H9 (cell line): ENCODE measurements around the gene SLC7A6. TPM values are rescaled to one million over a fixed set of nuclear protein-coding genes. Genes with fewer than 3 reads are reported as not detected.

Experiments used
- DNase-seq: peaks from one replicate; pipeline ENCODE4 v3.0.0-alpha.2; 2017
- H2AFZ ChIP-seq: one replicate; pipeline ENCODE4 v1.6.1; 2013; ENCODE audit warnings: mild to moderate bottlenecking, low read length, control low read depth, moderate library complexity
- H2AK5ac ChIP-seq: 2 replicates; pipeline ENCODE4 v1.6.1; 2013; ENCODE audit warnings: low read length, control low read depth, mixed read lengths; ENCODE audit not compliant: insufficient read length
- H2BK120ac ChIP-seq: one replicate; pipeline ENCODE4 v1.6.1; 2013; ENCODE audit warnings: low read depth, mild to moderate bottlenecking, low read length, control low read depth, inconsistent platforms; ENCODE audit not compliant: poor library complexity, severe bottlenecking
- H2BK12ac ChIP-seq: 2 replicates; pipeline ENCODE4 v1.6.1; 2013; ENCODE audit warnings: low read length, control low read depth, mixed read lengths, low read depth; ENCODE audit not compliant: insufficient read length
- H2BK15ac ChIP-seq: 2 replicates; pipeline ENCODE4 v1.6.1; 2013; ENCODE audit warnings: low read depth, low read length, control low read depth
- H2BK20ac ChIP-seq: one replicate; pipeline ENCODE4 v1.6.1; 2013; ENCODE audit warnings: low read depth, mild to moderate bottlenecking, low read length, control low read depth, inconsistent platforms; ENCODE audit not compliant: poor library complexity, severe bottlenecking
- H2BK5ac ChIP-seq: 2 replicates; pipeline ENCODE4 v1.6.1; 2013; ENCODE audit warnings: low read length, control low read depth, mixed read lengths; ENCODE audit not compliant: insufficient read length
- H3K14ac ChIP-seq: 2 replicates; pipeline ENCODE4 v1.6.1; 2013; ENCODE audit warnings: low read length, control low read depth; ENCODE audit not compliant: insufficient read depth
- H3K18ac ChIP-seq: 2 replicates; pipeline ENCODE4 v1.6.1; 2013; ENCODE audit warnings: low read depth, mild to moderate bottlenecking, mixed read lengths, low read length, control low read depth; ENCODE audit not compliant: insufficient read length
- H3K23ac ChIP-seq: 2 replicates; pipeline ENCODE4 v1.6.1; 2013; ENCODE audit warnings: low read length, control low read depth, mixed read lengths, low read depth; ENCODE audit not compliant: insufficient read length
- H3K23me2 ChIP-seq: 2 replicates; pipeline ENCODE4 v1.6.1; 2013; ENCODE audit warnings: low read depth, mild to moderate bottlenecking, mixed read lengths, low read length, control low read depth; ENCODE audit not compliant: insufficient read length, poor library complexity, severe bottlenecking
- H3K27ac ChIP-seq: 2 replicates; pipeline ENCODE4 v1.5.1; 2013; ENCODE audit warnings: low read length, control low read depth, mixed read lengths, low read depth; ENCODE audit not compliant: insufficient read length
- H3K27me3 ChIP-seq: 2 replicates; pipeline ENCODE4 v1.6.1; 2013; ENCODE audit warnings: low read length, control low read depth, inconsistent platforms; ENCODE audit not compliant: insufficient read depth
- H3K4ac ChIP-seq: 2 replicates; pipeline ENCODE4 v1.6.1; 2013; ENCODE audit warnings: low read depth, mild to moderate bottlenecking, control low read depth, inconsistent platforms, low read length, moderate library complexity
- H3K4me1 ChIP-seq: 2 replicates; pipeline ENCODE4 v1.6.1; 2013; ENCODE audit warnings: low read length, control low read depth, inconsistent platforms; ENCODE audit not compliant: insufficient read depth
- H3K4me2 ChIP-seq: 2 replicates; pipeline ENCODE4 v1.6.1; 2013; ENCODE audit warnings: low read length, control low read depth, mixed read lengths; ENCODE audit not compliant: insufficient read length, insufficient read depth
- H3K56ac ChIP-seq: 2 replicates; pipeline ENCODE4 v1.6.1; 2013; ENCODE audit warnings: low read depth, mild to moderate bottlenecking, mixed read lengths, low read length, control low read depth; ENCODE audit not compliant: insufficient read length
- H3K79me1 ChIP-seq: 2 replicates; pipeline ENCODE4 v1.6.1; 2013; ENCODE audit warnings: low read depth, mild to moderate bottlenecking, moderate library complexity, low read length, control low read depth, inconsistent platforms; ENCODE audit not compliant: insufficient read depth, poor library complexity, severe bottlenecking
- H3K79me2 ChIP-seq: 2 replicates; pipeline ENCODE4 v1.6.1; 2013; ENCODE audit warnings: low read length, control low read depth, inconsistent platforms; ENCODE audit not compliant: insufficient read depth
- H3K9ac ChIP-seq: 2 replicates; pipeline ENCODE4 v1.6.1; 2013; ENCODE audit warnings: low read length, control low read depth, mixed read lengths; ENCODE audit not compliant: insufficient read length; ENCODE audit errors: extremely low read depth
- H3K9me3 ChIP-seq: one replicate; pipeline ENCODE4 v1.6.1; 2013; ENCODE audit warnings: low read depth, low read length, inconsistent platforms; ENCODE audit not compliant: control insufficient read depth
- H3T11ph ChIP-seq: one replicate; pipeline ENCODE4 v1.6.1; 2013; ENCODE audit warnings: mild to moderate bottlenecking, low read length, control low read depth, inconsistent platforms
- H4K20me1 ChIP-seq: one replicate; pipeline ENCODE4 v1.6.1; 2013; ENCODE audit not compliant: control insufficient read depth, insufficient read length, insufficient read depth
- H4K5ac ChIP-seq: 2 replicates; pipeline ENCODE4 v1.6.1; 2013; ENCODE audit warnings: low read depth, mild to moderate bottlenecking, mixed read lengths, low read length, control low read depth; ENCODE audit not compliant: insufficient read length
- H4K8ac ChIP-seq: replicated peaks from 2 replicates; pipeline ENCODE4 v1.6.1; 2013; ENCODE audit warnings: low read length, control low read depth, mixed read lengths, low read depth; ENCODE audit not compliant: insufficient read length
- H4K91ac ChIP-seq: 2 replicates; pipeline ENCODE4 v1.6.1; 2013; ENCODE audit warnings: low read depth, mild to moderate bottlenecking, moderate library complexity, mixed read lengths, low read length, control low read depth; ENCODE audit not compliant: insufficient read length
- H3K27ac Mint-ChIP-seq, 3 experiments: 2 replicates in 2 of 3; 3 replicates in 1 of 3; pipeline ENCODE4 v1.8.0; 2020 to 2021; ENCODE audit warnings: mixed read lengths in 3 of 3, mild to moderate bottlenecking in 1 of 3, moderate library complexity in 1 of 3
- H3K27me3 Mint-ChIP-seq: 2 replicates; pipeline ENCODE4 v1.8.0; 2021; ENCODE audit warnings: low read depth, mild to moderate bottlenecking, moderate library complexity, mixed read lengths
- H3K36me3 Mint-ChIP-seq, 3 experiments: 2 replicates in 2 of 3; 3 replicates in 1 of 3; pipeline ENCODE4 v1.8.0; 2020 to 2021; ENCODE audit warnings: low read depth in 3 of 3, mixed read lengths in 3 of 3; ENCODE audit not compliant: insufficient read depth in 1 of 3
- H3K4me1 Mint-ChIP-seq, 2 experiments: 2 replicates each; pipeline ENCODE4 v1.8.0; 2020; ENCODE audit warnings: mixed read lengths in 2 of 2
- H3K4me3 Mint-ChIP-seq, 2 experiments: 2 replicates in 1 of 2; 3 replicates in 1 of 2; pipeline ENCODE4 v1.8.0; 2020 to 2021; ENCODE audit warnings: mild to moderate bottlenecking in 2 of 2, mixed read lengths in 2 of 2, moderate library complexity in 1 of 2
- H3K9me3 Mint-ChIP-seq, 2 experiments: 2 replicates in 1 of 2; 3 replicates in 1 of 2; pipeline ENCODE4 v1.8.0; 2020; ENCODE audit warnings: mild to moderate bottlenecking in 2 of 2, mixed read lengths in 2 of 2, moderate library complexity in 1 of 2
- CTCF ChIP-seq: fragments of 200-600 bp; sonication (generic); conservative IDR thresholded peaks from 3 replicates; pipeline ENCODE4 v1.8.0; 2021; ENCODE audit warnings: antibody characterized with exemption, mild to moderate bottlenecking
- WGBS: extraction: QIAGEN DNeasy Blood & Tissue Kit; methylation state at CpG from one replicate; pipeline ENCODE4 v1.1.7; 2013; ENCODE audit warnings: missing lambda C conversion rate, low lambda C conversion rate, mixed read lengths; ENCODE audit not compliant: insufficient read length; ENCODE audit errors: extremely low coverage; 5-methylcytosine and 5-hydroxymethylcytosine counted together
- total RNA-seq: library from RNA; stranded (reverse); gene quantifications from 2 replicates; pipeline ENCODE4 v1.2.1, GENCODE V29; 2021

The SLC7A6 gene
- total RNA-seq, 1 experiment from 2014 or later: 21.1 TPM

- H3K27ac ChIP-seq: no peak overlapping the region
- H2BK5ac ChIP-seq: no peak overlapping the region
- Mint-ChIP-seq H3K36me3 (peaks cover 24 to 63% (median 55%) of the 10 kb centered on the region in 3 experiments; a peak in 6 of 7 replicates), H3K4me1 (peaks cover 9 to 10% of the 10 kb centered on the region in 2 experiments), H3K9me3 (no peaks in the 10 kb centered on the region), H3K4me3 (no peak overlapping the region), H3K27ac (no peak overlapping the region), H3K27me3 (no peaks in the 10 kb centered on the region)
- H2BK20ac ChIP-seq: no peak overlapping the region
- no peak overlapping the region for H3K23ac ChIP-seq
- no peak overlapping the region for H2AFZ ChIP-seq
- no peak overlapping the region for H2BK120ac ChIP-seq
- peaks cover 2% of the 10 kb centered on the region; the same call in 1 of the 2 replicates for H3K4me1 ChIP-seq
- H3K27me3 ChIP-seq: no peaks in the 10 kb centered on the region
- H2AK5ac ChIP-seq: no peak overlapping the region
- H3K79me2 ChIP-seq: peaks cover 2% of the 10 kb centered on the region; the same call in 1 of the 2 replicates
- no peak overlapping the region for H3K56ac ChIP-seq
- no CpG with 5 or more reads among the region's 3 CpGs for WGBS
- H3T11ph ChIP-seq: no peak overlapping the region
- DNase-seq: no peak
- H4K8ac ChIP-seq: no peak overlapping the region
- no peak for TF ChIP-seq CTCF
- H3K9ac ChIP-seq: no peak overlapping the region
- H3K23me2 ChIP-seq: peaks cover 13% of the 10 kb centered on the region
- no peak overlapping the region for H2BK12ac ChIP-seq
- H3K4me2 ChIP-seq: no peak overlapping the region
- no peak overlapping the region for H4K5ac ChIP-seq
- H3K79me1 ChIP-seq: no peaks in the 10 kb centered on the region
- no peak overlapping the region for H3K18ac ChIP-seq
- H3K9me3 ChIP-seq: no peaks in the 10 kb centered on the region
- no peak overlapping the region for H3K14ac ChIP-seq
- H3K4ac ChIP-seq: no peak overlapping the region
- no peak overlapping the region for H4K91ac ChIP-seq
- no peak overlapping the region for H2BK15ac ChIP-seq
- H4K20me1 ChIP-seq: no peaks in the 10 kb centered on the region
These were observed 42.3 kb downstream of the SLC7A6 start for GRCh38 chr16:68306633-68307032.
